SK-MEL-5 (cell line): ENCODE data around the gene FNDC3A. TPM values are rescaled to one million over a fixed set of nuclear protein-coding genes. Genes with fewer than 3 reads are reported as not detected.

Experiments used
- DNase-seq: peaks from one replicate; pipeline ENCODE4 v3.0.0-alpha.2; 2016; ENCODE audit warnings: low read depth, low spot score
- in situ Hi-C: cut with HindIII; loops from 2 replicates; pipeline ENCODE4 v1.10.0; 2016; ENCODE audit warnings: low sequenced_read_pairs, high pct_unique_total_duplicates, low pct_unique_long_range_greater_than_20kb
- total RNA-seq: library from RNA; depleted of rRNA; stranded (reverse); fragments of >200 nt; shearing (Covaris generic); gene quantifications from 2 replicates; pipeline ENCODE4 v1.2.3, GENCODE V29; 2014

The FNDC3A gene
- total RNA-seq, 1 experiment from 2014 or later, result 116 TPM

DNA sequence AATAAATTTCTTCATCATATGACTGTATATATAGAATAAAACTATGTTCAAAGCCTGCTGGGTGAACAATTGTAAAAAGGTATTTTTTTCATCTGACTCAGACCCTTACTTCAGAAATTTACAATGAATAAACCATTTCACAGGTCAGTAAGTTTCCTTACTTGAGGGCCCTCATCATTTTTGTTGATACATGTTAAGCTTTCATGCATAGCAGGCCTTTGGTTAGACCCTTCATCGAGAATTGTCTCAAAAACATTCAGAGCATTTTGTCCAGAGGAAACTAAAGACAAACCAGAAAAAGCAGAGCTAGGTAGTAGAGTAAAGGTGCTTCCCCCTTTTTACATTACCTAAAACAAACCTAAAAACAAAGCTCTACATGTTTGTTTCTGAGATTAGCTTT lies 46.2 kb downstream of the FNDC3A start:
- in situ Hi-C loops, result no loop called here
- no peak for DNase-seq

DNA sequence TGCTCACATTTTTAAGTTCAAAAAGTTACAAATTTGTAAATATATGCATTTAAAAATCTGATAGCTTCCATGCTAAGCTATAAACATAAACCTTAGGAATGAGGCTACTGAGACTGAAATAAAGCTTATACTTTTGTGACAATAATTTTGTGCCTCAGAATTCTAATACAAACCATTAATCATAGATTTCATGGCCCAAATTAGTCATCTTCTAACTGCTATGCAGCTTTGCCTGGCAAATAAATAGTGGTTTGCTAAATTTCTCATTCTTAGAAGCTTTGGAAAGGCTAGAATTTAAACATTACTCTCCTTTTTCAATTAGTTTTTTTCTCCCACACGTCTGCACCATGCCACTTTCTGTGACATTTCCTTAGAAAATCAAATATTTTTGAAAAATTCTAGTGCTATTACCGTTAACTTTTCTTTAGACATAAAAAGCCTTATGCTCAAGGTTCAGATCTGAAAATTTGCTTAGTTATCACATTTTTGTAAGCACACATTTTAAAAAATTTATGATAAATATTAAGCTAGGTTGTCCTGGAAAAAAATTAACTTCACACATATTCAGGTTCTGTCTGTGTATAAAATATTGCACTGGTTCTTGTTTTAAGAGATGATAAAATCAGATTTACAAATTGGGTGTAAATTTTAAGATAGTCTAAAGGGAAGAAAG lies 46.9 kb downstream of the FNDC3A start:
- DNase-seq, result no peak
- in situ Hi-C loops, result no loop called here

DNA sequence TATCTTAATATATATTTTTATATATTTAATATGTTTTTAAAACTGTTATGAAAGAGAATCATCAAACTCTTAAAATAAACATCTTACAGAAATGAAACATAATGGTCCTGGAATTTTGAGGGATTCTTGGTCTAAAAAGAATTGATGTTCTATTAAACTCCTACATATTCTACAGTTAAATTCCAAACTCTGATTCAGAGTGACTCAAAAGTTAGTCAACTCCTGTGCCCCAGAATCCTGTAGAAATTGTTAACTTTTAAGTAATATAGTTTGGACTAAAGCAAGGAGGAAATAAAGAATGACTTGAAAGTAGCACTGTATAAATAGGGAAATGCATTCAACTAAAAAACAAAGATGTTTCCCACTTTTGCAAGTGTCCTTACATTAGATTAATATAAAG lies 47.7 kb downstream of the FNDC3A start:
- in situ Hi-C loops, result no loop called here
- DNase-seq, result no peak

DNA sequence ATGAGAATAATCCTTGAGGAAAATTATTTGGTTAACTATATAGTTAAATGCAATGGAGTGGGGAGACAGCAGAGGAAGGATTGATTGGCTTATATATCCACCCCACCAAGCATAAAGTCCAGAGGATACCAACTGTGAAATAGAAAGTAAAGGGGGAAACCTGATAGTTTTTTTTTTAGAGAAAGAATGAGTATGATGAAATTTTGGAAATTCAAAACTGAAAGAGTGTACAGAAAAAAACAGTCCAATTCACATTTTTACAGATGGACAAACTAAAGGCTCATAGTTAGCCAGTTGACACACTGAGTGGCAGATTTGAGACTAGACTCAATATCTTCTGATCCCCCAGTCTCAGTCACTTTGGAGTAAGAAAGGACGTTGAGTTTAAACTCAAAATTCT lies 51.1 kb downstream of the FNDC3A start:
- DNase-seq, result no peak
- in situ Hi-C loops, result no loop called here

- in situ Hi-C loops, result no loop called here
- no peak for DNase-seq
Measured at GRCh38 chr13:49029570-49029969, 53.9 kb downstream of the FNDC3A start.

DNA sequence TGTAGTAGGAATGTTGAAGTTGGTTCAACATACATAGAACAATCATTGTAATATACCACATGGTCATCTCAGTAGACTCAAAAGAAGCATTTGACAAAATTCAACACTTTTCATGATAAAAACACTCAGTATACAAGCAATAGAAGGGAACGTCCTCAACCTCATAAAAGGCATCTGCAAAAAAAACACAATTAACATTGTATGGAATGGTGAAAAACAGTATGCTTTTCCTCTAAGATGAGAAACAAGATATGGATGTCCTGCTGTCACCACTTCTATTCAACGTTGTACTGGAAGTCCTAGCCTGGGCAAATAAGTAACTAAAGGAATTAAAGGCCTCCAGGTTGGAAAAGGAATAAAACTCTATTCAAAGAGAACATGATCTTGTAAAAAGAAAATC lies 54.5 kb downstream of the FNDC3A start:
- in situ Hi-C loops, result no loop called here
- DNase-seq, result no peak

DNA sequence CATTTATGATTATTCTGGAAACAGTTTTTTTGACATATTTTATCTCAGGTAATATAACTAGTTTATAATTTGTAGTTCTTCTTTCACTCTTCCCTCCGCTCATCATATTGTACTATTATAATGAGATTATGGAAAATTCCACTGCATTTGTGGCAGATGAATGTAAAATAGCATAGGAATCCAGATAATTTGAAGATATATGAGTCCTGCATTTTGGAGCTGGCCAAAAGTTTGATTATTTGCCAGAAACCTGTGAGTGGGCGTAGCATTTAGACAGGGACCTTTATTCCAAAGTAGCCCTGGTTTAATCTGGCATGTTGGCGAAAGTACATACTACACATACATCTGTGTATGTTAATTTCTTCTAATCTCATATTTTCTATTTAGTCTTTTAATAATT lies 65.2 kb downstream of the FNDC3A start:
- in situ Hi-C loops, result no loop called here
- DNase-seq, result no peak

GRCh38 chr13:49042476-49042875 lies 66.8 kb downstream of the FNDC3A start:
- in situ Hi-C loops, result no loop called here
- no peak for DNase-seq

DNA sequence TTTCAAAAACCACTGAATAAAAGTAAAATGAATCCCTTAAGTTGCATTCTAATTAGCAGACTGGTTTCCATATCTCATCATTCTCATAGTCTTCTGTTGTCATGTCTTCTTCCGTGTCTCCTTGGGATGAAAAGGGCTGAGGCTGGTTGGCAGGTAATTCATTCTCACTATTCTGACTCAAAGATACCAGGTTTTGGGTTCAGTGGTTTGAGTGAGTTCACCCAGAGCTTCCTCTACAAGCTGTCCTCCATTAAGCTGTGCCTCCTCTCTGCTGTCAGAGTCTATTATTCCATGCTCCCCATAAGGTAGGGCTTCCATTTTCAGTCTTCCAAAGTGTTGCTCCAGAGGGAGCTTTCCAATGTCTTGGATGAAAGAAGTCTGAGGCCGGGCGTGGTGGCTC lies 68.3 kb downstream of the FNDC3A start:
- DNase-seq, result no peak
- in situ Hi-C loops, result no loop called here

GRCh38 chr13:49044836-49045235 lies 69.1 kb downstream of the FNDC3A start:
- no peak for DNase-seq
- in situ Hi-C loops, result no loop called here

DNA sequence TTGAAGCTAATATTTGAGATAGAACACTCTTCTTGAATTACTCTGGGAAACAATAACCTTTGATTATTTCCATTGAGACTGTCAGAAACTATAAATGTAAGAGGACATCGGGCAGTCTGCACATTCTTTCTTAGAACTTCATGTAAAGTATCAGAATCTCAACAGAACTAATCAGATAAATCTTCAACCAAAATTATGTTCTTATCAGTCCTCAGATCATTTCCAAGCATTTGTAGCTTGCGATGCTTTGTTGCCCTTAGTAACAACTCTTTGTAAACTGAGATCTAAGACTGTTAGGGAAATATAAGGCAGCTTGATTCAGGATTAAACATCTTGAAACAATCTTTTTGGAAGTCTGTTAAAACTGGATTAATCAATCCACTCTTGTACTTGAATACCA lies 70.3 kb downstream of the FNDC3A start:
- in situ Hi-C loops, result no loop called here
- DNase-seq, result no peak

- DNase-seq, result no peak
- in situ Hi-C loops, result no loop called here
Measured at GRCh38 chr13:49046519-49046918, 70.8 kb downstream of the FNDC3A start.

DNA sequence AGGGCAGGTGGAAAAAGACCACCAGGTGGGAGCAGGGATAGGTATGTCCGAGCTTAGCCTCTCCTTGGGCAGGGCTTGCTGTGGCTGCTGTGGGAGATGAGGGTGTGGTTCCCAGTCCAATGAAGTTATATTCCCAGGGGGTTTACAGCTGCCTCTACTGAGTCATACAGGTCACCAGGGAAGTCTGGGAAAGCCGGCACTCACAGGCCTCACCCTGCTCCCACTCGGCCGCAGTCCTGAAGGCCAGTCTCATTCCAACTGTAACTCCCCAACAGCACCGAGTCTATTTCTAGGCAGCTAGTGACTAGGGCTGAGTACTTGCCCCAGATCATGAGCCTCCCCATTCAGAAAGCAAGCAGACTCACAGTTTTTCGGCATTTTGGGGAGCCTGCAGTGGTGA lies 77.1 kb downstream of the FNDC3A start:
- DNase-seq, result no peak
- in situ Hi-C loops, result no loop called here

- no peak for DNase-seq
Measured at GRCh38 chr13:49053215-49053614, 77.5 kb downstream of the FNDC3A start.

GRCh38 chr13:49053906-49054305 lies 78.2 kb downstream of the FNDC3A start:
- in situ Hi-C loops, result no loop called here
- DNase-seq, result no peak

More at GRCh38 chr13:49053215-49053614, 77.5 kb downstream of the FNDC3A start:
- in situ Hi-C loops, result no loop called here

DNA sequence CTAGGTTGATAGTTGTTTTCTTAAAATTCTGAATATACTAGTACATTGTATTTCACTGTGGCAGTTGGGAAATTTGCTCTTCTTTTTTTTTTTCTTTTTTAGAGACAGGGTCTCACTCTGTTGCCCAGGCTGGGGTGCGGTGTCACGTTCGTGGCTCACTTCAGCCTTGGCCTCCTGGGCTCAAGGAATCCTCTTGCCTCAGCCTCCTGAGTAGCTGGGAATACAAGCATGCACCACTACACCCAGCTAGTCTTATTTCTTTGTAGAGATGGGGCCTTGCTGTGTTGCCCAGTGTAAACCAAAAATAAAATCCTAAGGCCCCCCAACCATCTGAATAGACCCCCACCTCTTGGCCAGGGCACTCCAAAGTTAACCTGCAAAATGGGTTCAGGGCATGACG lies 79.3 kb downstream of the FNDC3A start:
- no peak for DNase-seq
- in situ Hi-C loops, result no loop called here

- in situ Hi-C loops, result no loop called here
- no peak for DNase-seq
Measured at GRCh38 chr13:49057176-49057575, 81.5 kb downstream of the FNDC3A start.

GRCh38 chr13:49058761-49059160 lies 83.0 kb downstream of the FNDC3A start:
- in situ Hi-C loops, result no loop called here
- DNase-seq, result no peak

- in situ Hi-C loops, result no loop called here
- no peak for DNase-seq
Measured at GRCh38 chr13:49060678-49061387, 85.1 kb downstream of the FNDC3A start.
